Measurements from ENCODE around the gene HRC. TPM values are rescaled to one million over a fixed set of nuclear protein-coding genes. Genes with fewer than 3 reads are reported as not detected.

HRC gene
- total RNA-seq, 2 donors from 2014 or later, result 2.1 to 4.3 TPM

DNA sequence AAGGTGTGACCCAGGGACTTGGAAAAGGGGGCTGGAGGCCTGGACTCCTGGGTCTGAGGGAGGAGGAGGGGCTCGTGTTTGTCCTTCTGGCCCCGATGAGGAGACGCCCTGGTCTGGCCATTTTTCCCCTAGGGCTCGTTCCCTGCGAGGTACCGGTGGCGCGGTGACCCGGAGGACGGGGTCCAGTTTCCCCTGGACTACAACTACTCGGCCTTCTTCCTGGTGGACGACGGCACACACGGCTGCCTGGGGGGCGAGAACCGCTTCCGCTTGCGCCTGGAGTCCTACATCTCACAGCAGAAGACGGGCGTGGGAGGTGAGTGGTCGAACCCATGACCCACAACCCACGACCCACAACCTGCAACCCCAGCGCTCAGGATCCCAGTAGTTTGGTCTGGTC lies 13.2 kb upstream of the HRC start:
- Histone ChIP-seq H3K27me3 (no peaks in the 10 kb centered on the region), H3K9me3 (no peaks in the 10 kb centered on the region), H3K27ac (no peak overlapping the region), H3K36me3 (replicated peaks in 1 of 2; ENCODE audit: insufficient read depth in 1 of 2, low read depth in 2 of 2) (peaks cover 0 to 2% of the 10 kb centered on the region in 2 donors), H3K4me1 (peaks cover 18% of the 10 kb centered on the region), H3K4me3 (no peak overlapping the region)
- intact Hi-C loops (cut with DNase I), result no loop called here
- WGBS, 2 donors, result 96 to 100% methylated on average over 8 to 20 of the region's 23 CpGs
- DNase-seq (no peak), ATAC-seq (no peak)
- no peak for TF ChIP-seq CTCF (IDR thresholded peaks at IDR 0.05)
- no peak for TF ChIP-seq POLR2A (IDR thresholded peaks at IDR 0.05)

DNA sequence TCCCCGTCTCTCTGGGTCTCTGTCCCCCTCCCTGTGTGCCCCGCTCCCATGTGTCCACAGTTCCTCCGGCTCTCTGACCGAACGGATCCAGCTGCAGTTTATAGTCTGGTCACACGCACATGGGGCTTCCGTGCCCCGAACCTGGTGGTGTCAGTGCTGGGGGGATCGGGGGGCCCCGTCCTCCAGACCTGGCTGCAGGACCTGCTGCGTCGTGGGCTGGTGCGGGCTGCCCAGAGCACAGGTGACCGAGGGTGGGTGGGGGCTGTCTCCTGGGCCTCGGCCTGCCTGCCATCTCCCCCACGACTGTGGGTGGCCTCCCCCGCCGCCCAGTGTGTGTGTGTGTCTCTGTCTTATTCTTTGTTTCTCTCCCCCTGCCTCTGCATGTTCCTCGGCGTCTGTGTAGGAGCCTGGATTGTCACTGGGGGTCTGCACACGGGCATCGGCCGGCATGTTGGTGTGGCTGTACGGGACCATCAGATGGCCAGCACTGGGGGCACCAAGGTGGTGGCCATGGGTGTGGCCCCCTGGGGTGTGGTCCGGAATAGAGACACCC lies 12.7 kb upstream of the HRC start:
- ATAC-seq (no peak), DNase-seq (no peak)
- TF ChIP-seq CTCF (IDR thresholded peaks at IDR 0.05), result no peak
- no peak for TF ChIP-seq POLR2A (IDR thresholded peaks at IDR 0.05)
- 87 to 90% methylated on average over 11 to 24 of the region's 25 CpGs for WGBS, 2 donors
- H3K4me1 ChIP-seq, result peaks cover 18% of the 10 kb centered on the region
- peaks cover 0 to 2% of the 10 kb centered on the region in 2 donors for H3K36me3 ChIP-seq (replicated peaks in 1 of 2; ENCODE audit: insufficient read depth in 1 of 2, low read depth in 2 of 2)
- H3K4me3 ChIP-seq, result no peak overlapping the region
- no peak overlapping the region for H3K27ac ChIP-seq
- intact Hi-C loops (cut with DNase I), result no loop called here
- no peaks in the 10 kb centered on the region for H3K9me3 ChIP-seq
- H3K27me3 ChIP-seq, result no peaks in the 10 kb centered on the region

- H3K4me1 ChIP-seq, result peaks cover 18% of the 10 kb centered on the region
- intact Hi-C loops (cut with DNase I), result no loop called here
- H3K9me3 ChIP-seq, result no peaks in the 10 kb centered on the region
- no peak overlapping the region for H3K4me3 ChIP-seq
- WGBS, 2 donors, result 68 to 74% methylated on average over 6 to 21 of the region's 30 CpGs
- no peak for DNase-seq
- no peak for ATAC-seq
- H3K36me3 ChIP-seq (replicated peaks in 1 of 2; ENCODE audit: insufficient read depth in 1 of 2, low read depth in 2 of 2), result no peaks in the 10 kb centered on the region
- no peaks in the 10 kb centered on the region for H3K27me3 ChIP-seq
- H3K27ac ChIP-seq, result peak overlapping the region in 3 of 4 donors; percentile 66 to 78 (median 74)
- no peak for TF ChIP-seq POLR2A (IDR thresholded peaks at IDR 0.05)
- TF ChIP-seq CTCF (IDR thresholded peaks at IDR 0.05), result no peak
These were observed 10.7 kb upstream of the HRC start for GRCh38 chr19:49165865-49166301.

DNA sequence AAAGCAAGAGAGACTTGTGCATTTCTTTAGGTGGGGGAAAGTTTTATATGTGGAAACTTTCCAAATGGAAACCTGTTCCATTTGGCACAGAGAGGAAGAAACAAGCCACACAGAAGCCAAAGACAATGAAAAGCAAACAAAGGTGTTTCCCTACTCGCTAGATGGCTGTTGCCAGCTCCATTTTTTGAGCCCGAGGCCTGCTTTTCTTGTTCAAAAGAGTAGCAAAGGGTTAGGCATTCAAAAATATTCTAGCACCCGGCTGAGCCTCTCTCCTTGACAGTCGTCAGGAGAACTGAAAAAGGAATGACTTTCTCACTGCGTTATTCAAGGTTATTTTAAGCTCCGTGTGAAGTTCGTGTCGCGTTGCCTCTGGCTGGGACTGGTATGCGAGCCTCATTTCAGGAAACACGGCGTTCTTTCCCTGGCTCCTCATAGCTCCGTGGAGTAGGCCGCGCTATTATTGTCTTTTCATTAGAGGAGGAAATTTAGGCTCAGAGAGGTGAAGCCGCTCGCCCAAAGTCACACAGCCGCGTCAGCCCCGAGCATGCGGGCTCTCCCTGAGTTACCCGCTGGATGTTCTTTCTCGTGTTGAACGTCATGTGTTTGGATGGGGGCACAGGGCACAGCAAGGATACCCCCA lies 10.0 kb upstream of the HRC start:
- Histone ChIP-seq H3K4me1 (peaks cover 18% of the 10 kb centered on the region), H3K36me3 (replicated peaks in 1 of 2; ENCODE audit: insufficient read depth in 1 of 2, low read depth in 2 of 2) (no peaks in the 10 kb centered on the region), H3K4me3 (no peak overlapping the region), H3K27ac (peak overlapping the region; percentile 66 to 78 (median 72)), H3K9me3 (no peaks in the 10 kb centered on the region), H3K27me3 (no peaks in the 10 kb centered on the region)
- 47 to 50% methylated on average over 24 of the region's 24 CpGs for WGBS, 2 donors
- peak; percentile 77 for ATAC-seq
- intact Hi-C loops (cut with DNase I), result no loop called here
- TF ChIP-seq CTCF (IDR thresholded peaks at IDR 0.05), result no peak
- peak in 2 of 3 donors; percentile 19 to 20 for TF ChIP-seq POLR2A (IDR thresholded peaks at IDR 0.05)
- DNase-seq, result peak; percentile 38 to 53 (median 45)

DNA sequence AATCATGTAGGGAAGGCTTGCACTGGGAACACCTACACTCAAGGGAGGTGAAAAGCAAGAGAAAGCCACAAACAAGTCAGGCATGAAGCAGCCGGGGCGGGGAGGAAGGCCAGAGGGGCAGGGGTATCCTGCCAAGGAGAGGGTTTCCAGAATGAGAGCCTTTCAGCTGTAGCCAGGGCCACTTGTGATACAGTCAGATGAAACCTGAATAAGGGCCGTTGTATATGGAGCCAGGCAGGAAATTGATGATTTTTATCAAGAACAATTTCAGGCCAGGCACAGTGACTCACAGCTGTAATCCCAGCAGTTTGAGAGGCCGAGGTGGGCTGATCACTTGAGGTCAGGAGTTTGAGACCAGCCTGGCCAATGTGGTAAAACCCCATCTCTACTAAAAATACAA lies 6.8 kb upstream of the HRC start:
- intact Hi-C loops (cut with DNase I), result no loop called here
- no peak for ATAC-seq

More for the DNA sequence above, 6.8 kb upstream of the HRC start:
- H3K27ac ChIP-seq, result no peak overlapping the region
- H3K4me1 ChIP-seq, result peaks cover 39% of the 10 kb centered on the region
- H3K4me3 ChIP-seq, result no peak overlapping the region
- no peaks in the 10 kb centered on the region for H3K27me3 ChIP-seq
- 72 to 74% methylated on average over 4 of the region's 4 CpGs for WGBS, 2 donors
- TF ChIP-seq POLR2A (IDR thresholded peaks at IDR 0.05) (no peak), CTCF (IDR thresholded peaks at IDR 0.05) (no peak)
- H3K9me3 ChIP-seq, result no peaks in the 10 kb centered on the region
- no peaks in the 10 kb centered on the region for H3K36me3 ChIP-seq (replicated peaks in 1 of 2; ENCODE audit: insufficient read depth in 1 of 2, low read depth in 2 of 2)
- no peak for DNase-seq

Measured in body of pancreas (tissue), 4 donors.